HG03354 (cell line): ENCODE measurements around the gene TSHZ1.
"Not testable (repeated sequence)": the region's sequence is repeated elsewhere in the genome, so short reads cannot be mapped to it uniquely, and the experiment has no call there.

Experiments used
- ATAC-seq: cut with Tn5 transposase; IDR thresholded peaks from one replicate; pipeline ENCODE4 v1.9.1; 2021; ENCODE audit warnings: mild to moderate bottlenecking; ENCODE audit not compliant: unreplicated experiment, poor library complexity, severe bottlenecking

The TSHZ1 gene

GRCh38 chr18:75179819-75180600 is 30.6 kb upstream of the TSHZ1 start:
- ATAC-seq = no peak

GRCh38 chr18:75183524-75183923 is 27.1 kb upstream of the TSHZ1 start:
- no peak for ATAC-seq

GRCh38 chr18:75183973-75184493 is 26.6 kb upstream of the TSHZ1 start:
- no peak for ATAC-seq

- no peak for ATAC-seq
Measured at GRCh38 chr18:75185460-75185859, 25.1 kb upstream of the TSHZ1 start.

- ATAC-seq = not testable (repeated sequence)
Measured at GRCh38 chr18:75187702-75188101, 22.9 kb upstream of the TSHZ1 start.

- ATAC-seq = no peak
Measured at GRCh38 chr18:75189696-75190095, 20.9 kb upstream of the TSHZ1 start.

GRCh38 chr18:75192899-75193298 is 17.7 kb upstream of the TSHZ1 start:
- no peak for ATAC-seq

GRCh38 chr18:75198036-75198435 is 12.6 kb upstream of the TSHZ1 start:
- no peak for ATAC-seq

- ATAC-seq = no peak
Measured at GRCh38 chr18:75199327-75199726, 11.3 kb upstream of the TSHZ1 start.

GRCh38 chr18:75200071-75200470 is 10.5 kb upstream of the TSHZ1 start:
- no peak for ATAC-seq

GRCh38 chr18:75200605-75201280 is 9.9 kb upstream of the TSHZ1 start:
- no peak for ATAC-seq

GRCh38 chr18:75201282-75202270 is 9.0 kb upstream of the TSHZ1 start:
- no peak for ATAC-seq

- ATAC-seq = no peak
Measured at GRCh38 chr18:75202696-75203365, 7.8 kb upstream of the TSHZ1 start.

- ATAC-seq = no peak
Measured at GRCh38 chr18:75203416-75204268, 7.0 kb upstream of the TSHZ1 start.

GRCh38 chr18:75204269-75204731 is 6.3 kb upstream of the TSHZ1 start:
- no peak for ATAC-seq

- ATAC-seq = no peak
Measured at GRCh38 chr18:75204732-75205513, 5.7 kb upstream of the TSHZ1 start.

- no peak for ATAC-seq
Measured at GRCh38 chr18:75205514-75206132, 5.0 kb upstream of the TSHZ1 start.
